OCI-LY3 (cell line): ENCODE results near the gene USP53.

Experiments used
- H2AFZ ChIP-seq: fragments of 200-600, 300-600 bp; shearing (Covaris generic); 2 replicates; pipeline ENCODE4 v1.6.0; 2014; ENCODE audit warnings: antibody characterized with exemption, low read depth, low read length
- H3K27ac ChIP-seq: fragments of 200-600, 300-600 bp; sonication (generic); 2 replicates; pipeline ENCODE4 v1.5.1; 2014; ENCODE audit warnings: mild to moderate bottlenecking, low read length, moderate library complexity, mixed read lengths
- H3K27me3 ChIP-seq: fragments of 200-600, 300-600 bp; sonication (generic); 2 replicates; pipeline ENCODE4 v1.6.1; 2014; ENCODE audit warnings: low read depth, low read length, mixed read lengths
- H3K36me3 ChIP-seq: fragments of 200-600, 300-600 bp; sonication (generic); replicated peaks from 2 replicates; pipeline ENCODE3; 2014; ENCODE audit warnings: low read depth, low read length, mixed read lengths
- H3K4me1 ChIP-seq: fragments of 300-600, 200-600 bp; sonication (generic); 2 replicates; pipeline ENCODE4 v1.6.1; 2014; ENCODE audit warnings: low read length, mixed read lengths
- H3K4me2 ChIP-seq: fragments of 200-600, 300-600 bp; sonication (generic); 2 replicates; pipeline ENCODE4 v1.6.1; 2014; ENCODE audit warnings: low read length, mixed read lengths
- H3K4me3 ChIP-seq: fragments of 300-600, 200-600 bp; sonication (generic); 2 replicates; pipeline ENCODE4 v1.5.1; 2014; ENCODE audit warnings: antibody characterized with exemption, mild to moderate bottlenecking, low read length, moderate library complexity
- H3K79me2 ChIP-seq: fragments of 300-600, 200-600 bp; shearing (Covaris generic); 2 replicates; pipeline ENCODE4 v1.6.1; 2014; ENCODE audit warnings: mild to moderate bottlenecking, low read length, mixed read lengths
- H3K9ac ChIP-seq: fragments of 300-600, 200-600 bp; shearing (Covaris generic); 2 replicates; pipeline ENCODE4 v1.6.0; 2014; ENCODE audit warnings: mild to moderate bottlenecking, low read length, moderate library complexity
- H3K9me3 ChIP-seq: fragments of 200-600, 300-600 bp; shearing (Covaris generic); 2 replicates; pipeline ENCODE4 v1.6.1; 2014; ENCODE audit warnings: low read length, mixed read lengths; ENCODE audit not compliant: insufficient read depth
- H4K20me1 ChIP-seq: fragments of 200-600, 300-600 bp; sonication (generic); 2 replicates; pipeline ENCODE4 v1.6.1; 2016; ENCODE audit warnings: low read length, mixed read lengths; ENCODE audit not compliant: insufficient read depth
- CTCF ChIP-seq: fragments of 200-600, 300-600 bp; sonication (generic); IDR thresholded peaks from 2 replicates; pipeline ENCODE4 v1.5.1; 2014; ENCODE audit warnings: antibody characterized with exemption, low read length, low read depth
- EZH2phosphoT487 ChIP-seq: fragments of 200-600 bp; shearing (Covaris generic); IDR thresholded peaks from 2 replicates; pipeline ENCODE4 v1.6.1; 2018; ENCODE audit warnings: antibody characterized with exemption, mixed run types, low read depth

USP53 gene

GRCh38 chr4:119302073-119302832 is 89.7 kb downstream of the USP53 start:
- no peak for TF ChIP-seq EZH2phosphoT487
- no peak for TF ChIP-seq CTCF
- H3K9ac ChIP-seq, result no peak overlapping the region
- H2AFZ ChIP-seq, result no peak overlapping the region
- H3K27ac ChIP-seq, result no peak overlapping the region
- peaks cover 20% of the 10 kb centered on the region for H3K36me3 ChIP-seq
- peaks cover 5% of the 10 kb centered on the region; the same call in 1 of the 2 replicates for H3K27me3 ChIP-seq
- no peaks in the 10 kb centered on the region; the same call in 1 of the 2 replicates for H4K20me1 ChIP-seq
- peaks cover 18% of the 10 kb centered on the region for H3K4me1 ChIP-seq
- H3K79me2 ChIP-seq, result peaks cover 26% of the 10 kb centered on the region
- H3K4me3 ChIP-seq, result no peak overlapping the region
- no peaks in the 10 kb centered on the region for H3K9me3 ChIP-seq
- H3K4me2 ChIP-seq, result no peak overlapping the region

DNA sequence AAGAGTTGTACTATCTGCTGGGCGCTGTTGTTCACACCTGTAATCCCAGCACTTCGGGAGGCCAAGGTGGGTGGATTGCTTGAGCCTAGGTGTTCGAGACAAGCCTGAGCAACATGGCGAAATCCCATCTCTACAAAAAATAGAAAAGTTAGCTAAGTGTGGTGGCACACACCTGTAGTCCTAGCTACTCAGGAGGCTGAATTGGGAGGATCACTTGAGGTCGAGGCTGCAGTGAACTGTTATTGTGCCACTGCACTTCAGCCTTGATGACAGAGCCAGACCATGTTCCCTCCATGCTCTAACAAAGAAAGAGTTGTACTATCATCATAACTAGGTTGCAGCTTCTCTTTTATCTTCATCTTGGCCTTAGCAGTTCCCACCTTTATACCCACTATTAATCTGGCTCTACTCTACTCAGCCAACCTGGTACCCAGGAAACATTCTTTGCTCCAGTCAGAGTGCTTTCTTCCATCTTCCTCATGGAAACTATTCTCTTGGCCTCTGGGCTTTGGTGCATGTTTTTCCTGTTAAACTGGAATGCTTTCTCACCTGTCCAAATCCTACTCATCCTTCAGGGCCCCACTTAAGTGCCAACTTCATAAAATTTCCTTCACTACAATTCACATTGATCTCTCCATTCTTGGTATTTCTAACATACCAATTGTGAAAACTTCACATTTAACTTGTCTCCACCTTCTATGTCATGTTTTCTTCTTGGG is 91.2 kb downstream of the USP53 start:
- H4K20me1 ChIP-seq, result no peaks in the 10 kb centered on the region; the same call in 1 of the 2 replicates
- peaks cover 5% of the 10 kb centered on the region; the same call in 1 of the 2 replicates for H3K27me3 ChIP-seq
- H3K36me3 ChIP-seq, result peaks cover 8% of the 10 kb centered on the region
- peaks cover 16% of the 10 kb centered on the region for H3K79me2 ChIP-seq
- no peak overlapping the region for H3K4me3 ChIP-seq
- TF ChIP-seq CTCF (no peak), EZH2phosphoT487 (no peak)
- peaks cover 13% of the 10 kb centered on the region for H3K4me1 ChIP-seq
- H3K9me3 ChIP-seq, result no peaks in the 10 kb centered on the region
- no peak overlapping the region for H3K27ac ChIP-seq
- H2AFZ ChIP-seq, result no peak overlapping the region
- H3K9ac ChIP-seq, result no peak overlapping the region
- no peak overlapping the region for H3K4me2 ChIP-seq

DNA sequence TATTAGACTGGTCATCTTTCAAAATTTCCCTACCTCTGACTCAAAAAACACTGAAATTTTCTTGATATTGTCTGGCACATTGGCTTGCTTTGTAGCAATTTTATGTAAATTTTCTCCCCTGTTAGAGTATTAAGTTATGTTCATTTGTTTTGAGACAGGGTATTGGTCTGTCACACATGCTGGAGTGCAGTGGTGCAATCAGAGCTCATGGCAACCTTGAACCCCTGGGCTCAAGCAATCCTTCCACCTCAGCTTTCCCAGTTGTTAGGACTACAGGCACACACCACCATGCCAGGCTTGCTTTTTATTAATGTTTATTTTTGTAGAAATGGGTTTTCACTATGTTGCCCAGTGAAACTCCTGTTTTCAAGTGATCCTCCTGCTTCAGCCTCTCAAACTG is 91.9 kb downstream of the USP53 start:
- H2AFZ ChIP-seq, result no peak overlapping the region
- no peak overlapping the region for H3K4me3 ChIP-seq
- H3K27me3 ChIP-seq, result peaks cover 5% of the 10 kb centered on the region; the same call in 1 of the 2 replicates
- H3K9ac ChIP-seq, result no peak overlapping the region
- H3K4me2 ChIP-seq, result no peak overlapping the region
- H4K20me1 ChIP-seq, result no peaks in the 10 kb centered on the region
- H3K79me2 ChIP-seq, result peaks cover 10% of the 10 kb centered on the region
- no peak overlapping the region for H3K27ac ChIP-seq
- H3K9me3 ChIP-seq, result no peaks in the 10 kb centered on the region
- peaks cover 6% of the 10 kb centered on the region for H3K4me1 ChIP-seq
- H3K36me3 ChIP-seq, result peaks cover 1% of the 10 kb centered on the region
- no peak for TF ChIP-seq CTCF

- H3K9ac ChIP-seq, result no peak overlapping the region
- H3K4me1 ChIP-seq, result no peaks in the 10 kb centered on the region
- no peak overlapping the region for H2AFZ ChIP-seq
- peaks cover 5% of the 10 kb centered on the region; the same call in 1 of the 2 replicates for H3K27me3 ChIP-seq
- no peak for TF ChIP-seq CTCF
- no peak for TF ChIP-seq EZH2phosphoT487
- no peaks in the 10 kb centered on the region for H3K79me2 ChIP-seq
- no peaks in the 10 kb centered on the region for H3K36me3 ChIP-seq
- no peaks in the 10 kb centered on the region for H3K9me3 ChIP-seq
- H4K20me1 ChIP-seq, result no peaks in the 10 kb centered on the region
- H3K4me3 ChIP-seq, result no peak overlapping the region
- no peak overlapping the region for H3K27ac ChIP-seq
- H3K4me2 ChIP-seq, result no peak overlapping the region
These were observed 95.1 kb downstream of the USP53 start for GRCh38 chr4:119307606-119308005.
